PC-3 (cell line): ENCODE data around the gene ZNF792. TPM values are rescaled to one million over a fixed set of nuclear protein-coding genes. Genes with fewer than 3 reads are reported as not detected.
"Not testable (repeated sequence)": the region's sequence is repeated elsewhere in the genome, so short reads cannot be mapped to it uniquely, and the experiment has no call there.

Experiments
- ATAC-seq: fragments of 200-7000 bp; cut with Tn5 transposase; 2 replicates; pipeline ENCODE4 v1.9.1; 2020; ENCODE audit warnings: mild to moderate bottlenecking, moderate library complexity
- BruUV-seq: library from RNA; stranded (reverse); fragments of 400-500 nt; replicated peaks from 2 replicates; lab custom pipeline; 2021; lab: Mats Ljungman, UMichigan
- CTCF ChIA-PET: fragments of 300-600 bp; sonication (Branson Sonifier 250); formaldehyde crosslinking; loops from one replicate; lab custom pipeline; 2022; ENCODE audit warnings: antibody characterized with exemption; lab: Charles Lee
- POLR2A ChIA-PET: fragments of 300-600 bp; sonication (Branson Sonifier 250); formaldehyde crosslinking; loops from one replicate; lab custom pipeline; 2022; ENCODE audit warnings: antibody characterized with exemption; ENCODE audit not compliant: unreplicated experiment; lab: Charles Lee
- DNase-seq: peaks from one replicate; pipeline ENCODE4 v3.0.0-alpha.2; 2015
- H2AFZ ChIP-seq: fragments of 300-600 bp; sonication (generic); 2 replicates; pipeline ENCODE4 v1.6.0; 2016; ENCODE audit warnings: antibody characterized with exemption, low read length
- H3F3A ChIP-seq: fragments of 300-600 bp; sonication (generic); one replicate; pipeline ENCODE4 v1.6.0; 2017; ENCODE audit warnings: antibody characterized with exemption, low read length, control low read depth, mild to moderate bottlenecking; ENCODE audit not compliant: unreplicated experiment
- H3K27ac ChIP-seq: fragments of 300-600 bp; sonication (generic); 2 replicates; pipeline ENCODE4 v1.5.1; 2016; ENCODE audit warnings: mild to moderate bottlenecking, low read length
- H3K27me3 ChIP-seq: fragments of 300-600 bp; sonication (generic); 2 replicates; pipeline ENCODE4 v1.6.1; 2016; ENCODE audit warnings: low read length, mixed read lengths
- H3K36me3 ChIP-seq: fragments of 300-600 bp; sonication (generic); 2 replicates; pipeline ENCODE4 v1.6.1; 2016; ENCODE audit warnings: low read depth, mixed run types, low read length, mixed read lengths
- H3K4me1 ChIP-seq: fragments of 300-600 bp; sonication (generic); 2 replicates; pipeline ENCODE4 v1.5.1; 2016; ENCODE audit warnings: low read length; ENCODE audit not compliant: insufficient read depth
- H3K4me2 ChIP-seq: fragments of 300-600 bp; sonication (generic); 2 replicates; pipeline ENCODE4 v1.6.0; 2016; ENCODE audit warnings: low read length
- H3K4me3 ChIP-seq: fragments of 300-600 bp; sonication (generic); 2 replicates; pipeline ENCODE4 v1.5.1; 2016; ENCODE audit warnings: mild to moderate bottlenecking, low read length, mixed read lengths
- H3K79me2 ChIP-seq: fragments of 300-600 bp; sonication (generic); 2 replicates; pipeline ENCODE4 v1.6.1; 2017; ENCODE audit warnings: low read length, mixed read lengths
- H3K9ac ChIP-seq: fragments of 300-600 bp; sonication (generic); 2 replicates; pipeline ENCODE4 v1.6.0; 2016; ENCODE audit warnings: mild to moderate bottlenecking, low read length
- H3K9me2 ChIP-seq: fragments of 300-600 bp; sonication (generic); replicated peaks from 2 replicates; pipeline ENCODE4 v1.6.1; 2016; ENCODE audit warnings: mixed run types, low read length, mixed read lengths
- H3K9me3 ChIP-seq: fragments of 300-600 bp; sonication (generic); 2 replicates; pipeline ENCODE4 v1.6.1; 2016; ENCODE audit warnings: low read length, mixed read lengths
- H4K20me1 ChIP-seq: fragments of 300-600 bp; sonication (generic); 2 replicates; pipeline ENCODE4 v1.6.1; 2016; ENCODE audit warnings: low read length, mixed read lengths
- EZH2 ChIP-seq: fragments of 300-600 bp; sonication (generic); IDR thresholded peaks from one replicate; pipeline ENCODE4 v1.6.1; 2017; ENCODE audit warnings: antibody characterized with exemption, mild to moderate bottlenecking, low read length; ENCODE audit not compliant: unreplicated experiment
- EZH2phosphoT487 ChIP-seq: fragments of 300-600 bp; sonication (generic); IDR thresholded peaks from 2 replicates; pipeline ENCODE4 v1.6.1; 2018; ENCODE audit warnings: mild to moderate bottlenecking, antibody characterized with exemption, low read length, borderline replicate concordance
- intact Hi-C: fragments of 100-400 bp; cut with micrococcal nuclease; formaldehyde crosslinking; loops from 2 replicates; pipeline ENCODE4 v1.9.0; 2023
- total RNA-seq: library from RNA; depleted of rRNA; stranded (reverse); fragments of >200 nt; gene quantifications from 2 replicates; pipeline ENCODE4 v1.2.3, GENCODE V29; 2014
- TF ChIP-seq, protein P1 (sequence below): fragments of 300-600 bp; sonication (generic); conservative IDR thresholded peaks from 2 replicates; pipeline ENCODE4 v1.5.1; 2017; ENCODE audit warnings: antibody characterized with exemption, low read depth, mild to moderate bottlenecking, low read length

The ZNF792 gene
- total RNA-seq, 1 experiment from 2014 or later = 6.3 TPM

DNA sequence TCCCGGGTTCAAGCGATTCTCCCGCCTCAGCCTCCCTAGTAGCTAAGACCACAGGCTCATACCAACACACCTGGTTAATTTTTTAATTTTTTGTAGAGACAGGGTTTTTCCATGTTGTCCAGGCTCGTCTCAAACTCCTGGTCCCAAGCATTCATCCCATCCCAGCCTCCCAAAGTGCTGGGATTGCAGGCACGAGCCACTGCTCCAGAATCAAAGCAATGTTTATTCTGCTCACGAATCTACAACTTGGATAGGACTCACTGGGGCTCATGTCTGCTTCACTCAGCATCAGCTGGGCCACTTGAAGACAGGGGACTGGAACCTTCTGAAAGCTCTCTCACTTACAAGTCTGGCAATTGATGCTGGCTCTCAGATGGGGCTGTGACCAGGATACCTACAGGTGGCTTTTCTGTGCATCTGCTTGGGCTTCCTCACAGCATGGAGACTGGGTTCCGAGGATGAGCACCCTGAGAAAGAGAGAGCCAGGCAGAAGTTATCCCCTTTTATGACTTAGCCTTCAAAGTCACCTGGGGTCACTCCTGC, 8.2 kb upstream of the ZNF792 start:
- TF ChIP-seq EZH2 (no peak), EZH2phosphoT487 (no peak)
- TF ChIP-seq, protein P1, sequence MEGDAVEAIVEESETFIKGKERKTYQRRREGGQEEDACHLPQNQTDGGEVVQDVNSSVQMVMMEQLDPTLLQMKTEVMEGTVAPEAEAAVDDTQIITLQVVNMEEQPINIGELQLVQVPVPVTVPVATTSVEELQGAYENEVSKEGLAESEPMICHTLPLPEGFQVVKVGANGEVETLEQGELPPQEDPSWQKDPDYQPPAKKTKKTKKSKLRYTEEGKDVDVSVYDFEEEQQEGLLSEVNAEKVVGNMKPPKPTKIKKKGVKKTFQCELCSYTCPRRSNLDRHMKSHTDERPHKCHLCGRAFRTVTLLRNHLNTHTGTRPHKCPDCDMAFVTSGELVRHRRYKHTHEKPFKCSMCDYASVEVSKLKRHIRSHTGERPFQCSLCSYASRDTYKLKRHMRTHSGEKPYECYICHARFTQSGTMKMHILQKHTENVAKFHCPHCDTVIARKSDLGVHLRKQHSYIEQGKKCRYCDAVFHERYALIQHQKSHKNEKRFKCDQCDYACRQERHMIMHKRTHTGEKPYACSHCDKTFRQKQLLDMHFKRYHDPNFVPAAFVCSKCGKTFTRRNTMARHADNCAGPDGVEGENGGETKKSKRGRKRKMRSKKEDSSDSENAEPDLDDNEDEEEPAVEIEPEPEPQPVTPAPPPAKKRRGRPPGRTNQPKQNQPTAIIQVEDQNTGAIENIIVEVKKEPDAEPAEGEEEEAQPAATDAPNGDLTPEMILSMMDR = no peak
- DNase-seq = no peak
- ATAC-seq = no peak
- ChIA-PET CTCF (interaction anchor here (0.5 kb wide), 1 partner anchor 42 kb away, joined by 3 read pairs; no protein-coding TSS in a partner anchor), POLR2A (interaction anchor here (0.6 kb wide), 1 partner anchor 182 kb away, joined by 26 read pairs; the partner anchor contains the start of gene FXYD5)
- Histone ChIP-seq H3K79me2 (no peaks in the 10 kb centered on the region), H3K4me2 (no peak overlapping the region), H3K27me3 (no peaks in the 10 kb centered on the region), H4K20me1 (no peaks in the 10 kb centered on the region), H3K36me3 (no peaks in the 10 kb centered on the region), H3K9me2 (no peaks in the 10 kb centered on the region), H3K9ac (no peak overlapping the region), H3K4me1 (no peaks in the 10 kb centered on the region), H3F3A (no peaks in the 10 kb centered on the region), H3K27ac (no peak overlapping the region), H2AFZ (no peak overlapping the region), H3K9me3 (no peaks in the 10 kb centered on the region), H3K4me3 (no peak overlapping the region)
- BruUV-seq = no TSS peak
- intact Hi-C loops = loop anchor here (2.0 kb wide), 1 partner anchor 35 kb away; no protein-coding TSS in a partner anchor

DNA sequence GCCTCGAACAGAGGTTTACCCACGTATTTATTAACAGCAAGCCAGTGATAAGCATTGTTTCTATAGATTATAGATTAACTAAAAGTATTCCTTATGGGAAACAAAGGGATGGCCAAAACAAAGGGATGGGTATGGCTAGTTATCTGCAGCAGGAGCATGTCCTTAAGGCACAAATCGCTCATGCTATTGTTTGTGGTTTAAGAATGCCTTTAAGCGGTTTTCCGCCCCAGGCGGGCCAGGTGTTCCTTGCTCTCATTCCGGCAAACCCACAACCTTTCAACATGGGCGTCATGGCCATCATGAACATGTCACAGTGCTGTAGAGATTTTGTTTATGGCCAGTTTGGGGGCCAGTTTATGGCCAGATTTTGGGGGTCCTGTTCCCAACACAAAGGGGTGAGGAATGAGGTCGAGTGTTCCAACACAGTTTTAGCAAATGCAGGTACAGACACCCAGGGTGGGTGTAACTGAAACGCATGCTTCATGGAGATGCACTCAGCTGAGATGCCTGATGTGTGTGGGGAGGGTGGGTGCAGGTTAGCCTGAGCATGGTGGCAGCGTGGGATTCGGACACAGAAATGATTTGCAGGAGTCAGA, 6.3 kb upstream of the ZNF792 start:
- H4K20me1 ChIP-seq, H3K79me2 ChIP-seq, POLR2A ChIA-PET, H3K9ac ChIP-seq, ATAC-seq, H3K4me1 ChIP-seq, H3K36me3 ChIP-seq, CTCF ChIA-PET, BruUV-seq, H3K27me3 ChIP-seq, H3K4me2 ChIP-seq, intact Hi-C loops, H3K27ac ChIP-seq, H3F3A ChIP-seq, H2AFZ ChIP-seq, H3K9me3 ChIP-seq, H3K9me2 ChIP-seq, DNase-seq, H3K4me3 ChIP-seq: not testable (repeated sequence)

- intact Hi-C loops = no loop called here
- POLR2A ChIA-PET = no interaction called here
- no peaks in the 10 kb centered on the region for H3K9me3 ChIP-seq
Observed at GRCh38 chr19:34969721-34970120, 5.7 kb upstream of the ZNF792 start.

More at GRCh38 chr19:34969721-34970120, 5.7 kb upstream of the ZNF792 start:
- Histone ChIP-seq H3K4me2 (no peak overlapping the region), H3K4me1 (no peaks in the 10 kb centered on the region), H3K9ac (no peak overlapping the region), H3K27me3 (no peaks in the 10 kb centered on the region), H3K36me3 (no peaks in the 10 kb centered on the region), H3K79me2 (no peaks in the 10 kb centered on the region), H3K27ac (no peak overlapping the region), H3K4me3 (no peak overlapping the region), H3K9me2 (no peaks in the 10 kb centered on the region), H3F3A (no peaks in the 10 kb centered on the region), H4K20me1 (no peaks in the 10 kb centered on the region), H2AFZ (no peak overlapping the region)
- ATAC-seq (no peak), DNase-seq (no peak)
- CTCF ChIA-PET = no interaction called here
- no TSS peak for BruUV-seq
- no peak for TF ChIP-seq EZH2
- TF ChIP-seq, protein P1 = no peak
- no peak for TF ChIP-seq EZH2phosphoT487
